Measurements from ENCODE around the gene CSNK1G2.
A peak's percentile ranks its signal among the peaks of the same experiment; 100 is the strongest.

The CSNK1G2 gene

DNA sequence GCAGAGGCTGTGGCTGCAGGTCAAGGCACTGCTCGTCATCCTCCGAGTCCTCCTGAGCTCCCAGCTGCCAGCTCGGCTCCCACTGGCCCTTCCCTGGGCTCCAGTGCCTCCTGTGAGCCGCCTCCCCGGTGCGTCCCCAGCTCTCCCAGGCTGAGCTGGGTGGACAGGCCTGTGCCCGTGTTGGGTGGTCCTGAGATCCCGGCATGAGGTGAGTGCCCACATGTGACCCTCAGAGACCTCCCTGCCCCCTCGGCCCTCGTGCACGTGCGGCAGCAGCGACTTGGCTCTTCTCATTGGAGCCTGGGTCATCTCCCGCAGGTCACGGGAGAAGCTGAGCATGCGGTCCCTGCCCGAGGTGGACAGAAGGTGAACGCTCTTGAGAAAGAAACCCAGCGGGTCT, 20.3 kb upstream of the CSNK1G2 start:
- no peak for DNase-seq

GRCh38 chr19:1921326-1921725, 19.6 kb upstream of the CSNK1G2 start:
- DNase-seq: no peak

GRCh38 chr19:1921825-1922224, 19.1 kb upstream of the CSNK1G2 start:
- DNase-seq: no peak

DNA sequence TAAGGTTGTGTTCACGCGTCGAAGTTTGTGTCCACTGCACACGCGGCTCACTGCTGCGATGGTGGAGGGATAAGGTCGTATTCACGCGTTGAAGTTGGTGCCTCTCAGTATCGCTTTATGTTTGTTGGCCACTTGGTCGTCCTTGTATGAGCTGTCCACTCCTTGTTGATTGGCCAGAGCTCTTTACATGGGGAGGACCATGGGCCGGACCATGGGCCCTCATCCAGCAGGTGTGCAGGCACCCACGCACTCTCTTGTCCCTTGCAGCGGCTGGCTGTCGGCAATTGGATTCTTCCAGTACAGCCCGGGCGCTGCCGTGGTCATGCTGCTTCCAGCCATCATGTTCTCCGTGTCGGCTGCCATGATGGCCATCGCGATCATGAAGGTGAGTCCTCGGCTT, 18.2 kb upstream of the CSNK1G2 start:
- DNase-seq: no peak

DNA sequence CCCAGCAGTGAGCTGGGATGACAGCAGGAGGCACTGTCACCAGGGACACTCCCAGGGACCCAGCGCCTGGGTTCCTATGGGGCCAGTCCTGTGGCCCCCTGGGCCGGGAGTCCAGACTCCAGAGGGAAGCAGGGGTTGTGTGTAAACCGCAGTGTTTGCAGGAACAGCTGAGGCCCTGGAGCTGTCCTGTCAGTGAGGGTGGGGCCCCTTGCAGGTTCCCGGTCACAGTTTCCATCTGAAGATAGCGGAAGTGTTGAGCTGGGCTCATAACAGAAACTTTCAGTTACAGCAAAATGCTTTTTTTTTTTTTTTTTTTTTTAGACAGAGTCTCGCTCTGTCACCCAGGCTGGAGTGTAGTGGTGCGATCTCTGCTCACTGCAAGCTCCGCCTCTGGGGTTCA, 17.7 kb upstream of the CSNK1G2 start:
- DNase-seq: peak; percentile 37

GRCh38 chr19:1924320-1924961, 16.5 kb upstream of the CSNK1G2 start:
- no peak for DNase-seq

DNA sequence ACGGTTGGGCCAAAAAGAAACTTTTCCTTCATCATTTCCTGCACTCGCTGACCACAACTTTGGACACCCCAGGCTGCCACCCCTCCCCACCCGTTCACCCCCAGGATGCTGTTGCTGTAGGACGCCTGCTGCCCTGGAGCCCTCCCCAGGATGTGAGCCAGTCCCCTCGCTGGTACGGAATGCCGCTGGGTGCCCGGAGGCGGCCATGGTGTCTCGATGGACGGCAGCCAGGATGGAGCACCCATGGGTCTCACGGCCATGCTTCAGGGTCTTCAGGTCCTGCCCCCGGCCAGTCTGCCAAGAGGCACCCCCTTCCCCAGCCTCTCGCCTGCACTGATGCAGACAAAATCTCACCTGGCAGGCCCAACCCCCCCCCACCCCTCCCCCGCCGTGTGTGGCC, 15.4 kb upstream of the CSNK1G2 start:
- no peak for DNase-seq

- peak; percentile 73 for DNase-seq
Measured at GRCh38 chr19:1929021-1929742, 11.8 kb upstream of the CSNK1G2 start.

DNA sequence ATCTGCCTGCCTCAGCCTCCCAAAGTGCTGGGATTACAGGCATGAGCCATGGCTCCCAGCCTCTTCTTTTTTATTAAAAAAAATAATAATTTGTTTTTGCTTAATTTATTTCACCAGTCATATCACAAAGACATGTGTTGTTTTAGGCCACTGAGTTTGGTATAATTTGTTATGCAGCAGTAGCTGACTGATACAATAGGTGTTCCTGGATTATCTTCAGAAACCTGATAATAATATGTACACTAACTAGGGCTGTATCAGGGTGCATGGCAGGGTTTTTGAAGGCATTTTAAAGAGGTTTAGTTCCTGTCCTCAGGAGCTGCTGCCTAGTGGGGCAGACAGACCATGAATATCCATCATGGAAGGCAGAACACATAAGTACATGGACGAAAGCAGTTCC, 9.5 kb upstream of the CSNK1G2 start:
- no peak for DNase-seq

DNA sequence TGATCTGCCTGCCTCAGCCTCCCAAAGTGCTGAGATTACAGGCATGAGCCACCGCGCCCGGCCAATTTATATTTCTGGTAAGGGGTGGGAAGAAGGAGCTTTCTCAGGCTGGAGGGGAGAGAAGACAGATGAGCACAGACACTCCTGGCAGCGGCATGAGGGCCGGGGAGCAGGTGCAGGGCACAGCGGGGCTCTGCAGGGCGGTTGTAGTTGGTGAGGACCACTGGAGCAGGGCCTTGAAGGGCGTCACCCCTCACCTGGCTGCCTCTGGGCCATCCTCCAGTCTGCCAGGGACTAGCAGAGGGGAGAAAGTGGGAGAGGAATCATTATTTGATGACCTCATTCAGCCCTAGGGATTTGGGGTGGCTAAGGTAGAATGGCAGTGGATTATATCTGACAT, 8.6 kb upstream of the CSNK1G2 start:
- DNase-seq: no peak

DNA sequence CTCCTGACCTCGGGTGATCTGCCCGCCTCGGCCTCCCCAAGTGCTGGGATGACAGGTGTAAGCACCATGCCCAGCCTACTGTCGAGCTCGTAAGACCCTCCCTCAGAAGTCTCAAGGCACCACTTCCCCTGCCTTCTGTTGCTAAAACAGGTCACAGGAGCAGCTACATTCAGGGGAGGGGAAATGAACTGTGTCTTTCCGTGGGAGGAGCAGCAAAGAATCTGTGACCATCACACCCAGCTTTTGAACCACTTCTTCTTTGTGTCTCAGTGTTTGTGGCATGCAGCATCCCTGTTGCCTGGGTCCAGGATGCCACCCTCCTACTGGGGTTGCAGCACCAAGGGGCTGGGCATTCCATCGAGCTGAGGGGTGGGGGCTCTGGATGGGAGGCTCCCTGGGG, 7.7 kb upstream of the CSNK1G2 start:
- DNase-seq: no peak

GRCh38 chr19:1933942-1934341, 7.0 kb upstream of the CSNK1G2 start:
- no peak for DNase-seq

DNA sequence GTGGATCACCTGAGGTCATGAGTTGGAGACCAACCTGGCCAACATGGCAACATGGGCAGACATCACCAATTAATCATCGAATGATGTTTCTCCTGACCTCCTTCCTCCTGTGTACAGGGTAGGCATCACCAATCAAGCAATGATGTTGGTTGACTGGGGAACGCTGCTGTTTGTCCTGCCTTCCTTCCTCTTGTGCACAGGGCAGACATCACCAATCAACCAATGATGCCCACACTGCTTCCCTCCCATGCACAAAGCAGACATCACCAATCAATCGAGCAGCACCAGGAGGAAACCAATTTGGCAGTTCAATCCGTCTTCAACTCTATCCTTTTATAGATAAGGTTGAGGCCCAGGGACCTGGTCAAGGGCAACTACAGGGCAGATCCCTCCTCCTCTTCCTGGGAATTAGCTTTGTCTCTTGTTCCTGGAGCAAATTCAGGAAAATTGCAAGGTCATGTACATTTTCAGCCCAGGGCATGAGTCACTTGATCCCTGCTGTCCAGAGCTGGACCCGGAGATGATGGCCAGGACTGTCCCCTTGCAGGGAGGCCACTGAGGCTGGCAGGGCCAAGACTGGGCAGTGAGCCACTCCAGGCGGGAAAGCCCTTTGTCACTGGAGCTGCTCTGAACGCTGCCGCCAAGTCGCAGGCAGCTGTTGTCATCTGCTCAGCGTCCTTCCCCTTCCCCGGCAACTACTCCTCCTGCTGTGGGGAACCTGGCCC, 5.3 kb upstream of the CSNK1G2 start:
- no peak for DNase-seq

DNA sequence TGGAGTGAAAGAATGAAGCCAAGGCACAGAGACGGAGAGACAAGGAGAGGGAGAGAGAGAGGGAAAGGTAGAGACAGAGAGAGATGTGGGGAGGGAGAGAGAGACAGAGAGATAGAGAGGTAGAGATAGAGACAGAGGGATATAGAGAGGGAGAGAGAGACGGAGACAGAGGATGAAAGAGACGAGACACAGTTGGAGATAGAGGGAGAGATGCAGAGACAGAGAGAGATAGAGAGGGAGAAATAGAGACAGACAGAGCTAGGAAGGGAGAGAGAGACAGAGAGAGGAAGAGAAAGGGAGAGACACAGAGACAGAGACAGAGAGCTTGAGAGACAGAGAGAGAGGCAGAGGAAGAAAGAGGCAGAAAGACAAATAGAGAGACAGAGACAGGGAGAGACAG, 4.5 kb upstream of the CSNK1G2 start:
- no peak for DNase-seq

DNA sequence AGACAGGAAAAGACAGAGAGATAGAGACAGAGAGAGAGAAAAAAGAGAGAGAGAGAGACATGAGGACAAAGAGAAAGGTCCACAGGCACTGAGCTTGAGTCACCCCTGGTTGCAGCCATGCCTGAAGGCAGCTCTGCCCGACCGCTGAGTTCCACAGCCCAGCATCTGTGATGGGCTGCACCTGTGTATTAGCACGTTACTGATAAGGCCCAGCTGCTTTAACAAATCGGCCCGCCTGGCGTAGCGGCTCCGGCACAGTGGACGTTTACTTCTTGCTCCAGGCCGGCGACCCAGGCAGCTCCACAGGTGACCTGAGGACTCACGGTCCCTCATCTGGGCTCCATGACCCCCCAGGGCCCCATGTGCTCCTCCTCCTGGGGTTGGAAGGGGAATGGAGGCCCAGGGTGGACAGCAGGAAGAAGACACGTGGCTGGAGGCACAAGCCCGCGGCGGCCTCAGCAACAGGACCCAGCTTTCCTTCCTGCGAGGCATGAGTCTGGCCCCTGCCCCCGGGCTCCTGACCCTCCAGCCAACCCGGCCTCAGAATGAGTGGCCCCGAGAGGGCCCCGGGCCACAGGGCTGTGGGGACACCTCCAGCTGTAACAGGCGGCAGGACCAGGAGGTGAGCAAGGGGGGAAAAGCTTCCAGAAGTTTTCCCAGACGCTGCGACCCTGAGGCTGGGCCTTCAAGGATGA, 3.9 kb upstream of the CSNK1G2 start:
- DNase-seq: no peak

DNA sequence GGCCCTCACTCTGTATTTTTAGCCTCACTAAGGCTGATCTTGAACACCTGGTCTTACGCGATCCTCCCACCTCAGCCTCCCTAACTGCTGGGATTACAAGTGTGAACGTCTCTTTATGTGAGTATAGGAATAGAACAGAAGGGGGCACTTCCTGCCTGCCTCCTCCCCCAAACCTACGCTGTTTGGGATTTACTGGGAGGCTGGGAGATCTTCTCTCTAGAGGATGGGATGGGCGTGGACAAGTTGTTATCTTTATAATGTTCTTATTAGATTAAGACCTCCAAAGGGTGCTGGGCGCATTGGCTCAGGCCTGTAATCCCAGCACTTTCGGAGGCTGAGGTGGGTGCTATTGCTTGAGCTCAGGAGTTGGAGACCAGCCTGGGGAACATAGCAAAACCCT, 2.9 kb upstream of the CSNK1G2 start:
- DNase-seq: no peak

- DNase-seq: peak; percentile 84
Measured at GRCh38 chr19:1942078-1942933, 1.3 kb downstream of the CSNK1G2 start.

GRCh38 chr19:1942934-1943555, 2.1 kb downstream of the CSNK1G2 start:
- no peak for DNase-seq

- no peak for DNase-seq
Measured at GRCh38 chr19:1943661-1944087, 2.7 kb downstream of the CSNK1G2 start.

DNA sequence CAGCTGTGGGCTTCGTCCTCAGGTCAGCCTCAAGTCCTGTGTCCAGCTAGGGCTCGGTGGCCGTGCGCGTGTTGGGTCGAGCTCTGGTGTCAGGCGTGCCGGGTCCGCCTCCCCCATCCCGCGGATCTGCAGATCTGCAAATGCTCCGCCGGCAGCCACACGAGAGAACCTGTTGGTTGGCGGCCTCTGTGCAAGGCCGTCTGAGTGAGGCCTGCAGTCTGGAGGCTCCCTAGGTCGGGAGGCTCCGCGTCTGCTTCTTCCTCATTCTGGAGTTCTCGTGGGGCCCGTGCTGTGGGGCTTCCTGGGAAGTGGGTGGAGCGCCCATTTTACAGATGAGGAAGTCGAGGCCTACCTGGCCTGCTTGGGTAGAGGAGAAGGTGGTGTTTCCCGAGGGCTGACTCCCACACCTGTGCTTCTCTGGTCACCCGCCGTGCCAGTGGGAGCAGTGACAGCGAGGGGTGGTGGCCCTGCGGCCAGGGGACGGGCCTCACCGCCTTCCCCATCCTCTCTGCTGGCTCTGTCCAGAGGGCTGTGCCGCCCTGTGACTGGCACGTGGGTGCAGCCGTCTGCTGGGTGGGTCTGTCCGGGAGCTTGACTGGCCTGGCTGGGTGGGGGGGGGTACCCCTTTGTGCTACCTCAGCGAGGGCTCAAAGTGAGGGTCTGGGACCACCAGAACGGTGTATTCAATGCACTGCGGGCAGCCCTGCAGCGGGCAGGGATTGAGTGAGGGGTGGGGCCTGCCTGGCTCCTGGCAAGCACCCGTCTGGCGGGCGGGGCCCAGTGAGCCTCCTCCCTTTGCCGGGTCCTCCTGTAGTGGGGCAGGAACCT, 3.3 kb downstream of the CSNK1G2 start:
- DNase-seq: no peak

Measured in central memory CD4-positive, alpha-beta T cell (primary cell).